Stimulated activated CD8-positive, alpha-beta memory T cell treated with anti-CD3 and anti-CD28 coated beads, Interleukin-7, amount 100 ng/mL, for 1 hour (primary cell): ENCODE measurements around the gene SPIN4.
"Not testable (repeated sequence)": the region's sequence is repeated elsewhere in the genome, so short reads cannot be mapped to it uniquely, and the experiment has no call there.

ENCODE experiments used
- DNase-seq, 2 donors: peaks; one replicate each; pipeline ENCODE4 v3.0.0-alpha.2; 2020; ENCODE audit warnings: low read depth in 2 of 2

Gene SPIN4

DNA sequence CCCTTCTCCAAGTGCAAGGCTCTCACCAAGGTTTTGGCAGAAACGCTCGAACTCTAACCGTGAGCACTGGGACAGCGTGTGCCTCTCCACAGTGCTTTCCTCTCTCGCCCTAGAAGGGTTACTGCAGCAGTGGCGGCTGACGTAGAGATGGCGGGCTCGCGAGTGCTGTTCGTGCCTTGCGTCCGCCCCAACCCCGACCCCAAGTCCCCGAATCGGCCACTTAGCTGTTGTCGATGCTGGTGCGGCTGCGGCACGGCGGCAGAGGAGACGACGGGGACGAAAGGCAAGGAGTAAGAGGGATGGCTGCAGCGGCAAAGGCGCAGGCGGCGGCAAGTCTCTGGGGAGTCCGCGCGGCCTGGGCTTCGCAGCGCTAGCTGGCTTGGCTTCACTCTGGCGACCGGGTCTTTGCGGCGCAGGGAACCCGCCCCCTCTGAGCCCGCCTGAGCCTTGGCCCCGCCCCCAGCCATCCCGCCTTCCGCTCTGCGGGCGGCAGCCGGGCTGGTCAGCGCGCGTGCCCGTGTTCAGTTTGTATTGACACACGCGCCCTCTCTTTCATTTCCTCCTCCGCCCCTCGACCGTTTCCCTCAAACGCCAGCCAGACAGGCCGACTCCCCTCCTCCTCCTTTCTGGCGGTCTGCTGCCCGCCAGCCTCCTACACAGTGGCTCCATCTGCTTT lies at the start of gene SPIN4:
Gene SPIN4, minus strand, starts transcription at position 392 of the 676 bp plus-strand sequence. CDS start 513 bp downstream, outside the sequence.
- DNase-seq = peak; percentile 37 to 38

DNA sequence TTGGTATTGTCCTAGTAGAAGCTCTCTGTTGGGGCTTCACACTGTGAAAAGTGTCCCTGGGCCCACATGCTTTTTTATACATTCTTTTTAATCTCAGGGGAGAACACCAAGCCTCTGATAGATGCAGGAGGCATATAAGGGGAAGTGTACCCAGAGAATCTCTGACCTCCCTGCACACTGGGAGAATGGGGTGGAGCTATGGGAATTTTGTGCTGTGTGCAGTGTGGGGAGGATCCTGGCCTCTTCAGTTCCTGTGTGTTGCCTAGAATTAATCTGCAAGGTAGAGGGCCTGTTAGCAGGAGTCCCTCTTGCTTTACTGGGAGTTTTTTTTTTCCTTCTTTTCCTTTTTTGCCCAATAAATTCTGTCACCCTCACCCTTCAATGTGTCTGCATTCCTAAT lies 49.2 kb upstream of the SPIN4 start:
- DNase-seq = no peak

DNA sequence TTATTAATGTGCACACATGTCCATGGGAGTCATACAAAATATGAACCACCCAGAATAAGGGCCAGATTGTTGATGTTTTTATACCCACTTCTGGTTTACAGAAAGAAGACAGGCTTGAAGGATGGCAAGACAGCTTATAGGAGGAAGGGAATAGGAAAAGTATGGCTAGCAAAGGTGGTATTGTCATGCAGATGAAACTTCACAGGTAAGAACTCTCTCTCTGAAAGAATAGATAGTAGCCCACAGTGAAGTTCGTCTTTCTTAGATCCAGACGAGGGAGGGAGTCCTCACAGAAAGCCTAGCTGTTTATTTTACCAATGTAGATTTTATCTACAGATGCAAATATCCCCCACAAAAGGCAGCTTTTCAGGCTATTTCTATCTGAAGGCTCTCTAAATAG lies 43.7 kb upstream of the SPIN4 start:
- no peak for DNase-seq

DNA sequence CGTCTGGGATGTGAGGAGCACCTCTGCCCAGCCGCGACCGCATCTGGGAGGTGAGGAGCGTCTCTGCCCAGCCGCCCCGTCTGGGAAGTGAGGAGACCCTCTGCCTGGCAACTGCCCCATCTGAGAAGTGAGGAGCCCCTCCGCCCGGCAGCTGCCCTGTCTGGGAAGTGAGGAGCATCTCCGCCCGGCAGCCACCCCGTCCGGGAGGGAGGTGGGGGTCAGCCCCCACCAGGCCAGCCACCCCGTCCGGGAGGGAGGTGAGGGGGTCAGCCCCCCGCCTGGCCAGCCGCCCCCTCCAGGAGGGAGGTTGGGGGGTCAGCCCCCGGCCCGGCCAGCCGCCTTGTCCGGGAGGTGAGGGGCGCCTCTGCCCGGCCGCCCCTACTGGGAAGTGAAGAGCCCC lies 42.0 kb upstream of the SPIN4 start:
- DNase-seq = not testable (repeated sequence)

DNA sequence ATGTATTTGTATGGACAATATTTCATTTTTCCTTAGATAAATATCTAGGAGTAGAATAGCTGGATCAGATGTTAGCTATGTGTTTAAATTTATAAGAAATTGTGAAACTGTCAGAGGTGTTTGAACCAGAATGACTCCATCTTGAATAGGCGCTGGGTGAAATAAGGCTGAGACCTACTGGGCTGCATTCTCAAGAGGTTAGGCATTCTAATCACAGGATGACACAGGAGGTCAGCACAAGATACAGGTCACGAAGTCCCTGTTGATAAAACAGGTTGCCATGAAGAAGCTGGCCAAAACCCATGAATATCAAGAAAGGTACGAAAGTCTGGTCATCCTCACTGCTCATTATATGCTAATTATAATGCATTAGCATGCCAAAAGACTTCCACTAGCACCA lies 36.3 kb upstream of the SPIN4 start:
- DNase-seq = no peak

DNA sequence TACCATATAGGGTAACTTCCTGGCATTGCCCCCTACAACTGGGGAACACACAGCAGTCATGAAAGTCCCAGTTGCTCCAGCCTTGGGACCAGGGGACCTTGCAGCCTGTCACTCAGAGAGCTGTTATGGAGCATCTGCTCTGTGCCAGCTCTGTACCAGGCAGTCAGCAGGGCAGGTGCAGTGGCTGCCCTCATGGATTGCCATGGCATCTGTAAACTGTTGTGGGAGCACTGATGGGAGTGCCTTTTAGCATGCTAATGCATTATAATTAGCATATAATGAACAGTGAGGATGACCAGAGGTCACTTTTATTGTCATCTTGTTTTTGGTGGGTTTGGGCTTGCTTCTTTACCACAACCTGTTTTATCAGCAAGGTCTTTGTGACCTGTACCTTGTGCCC lies 33.1 kb upstream of the SPIN4 start:
- DNase-seq = not testable (repeated sequence)

DNA sequence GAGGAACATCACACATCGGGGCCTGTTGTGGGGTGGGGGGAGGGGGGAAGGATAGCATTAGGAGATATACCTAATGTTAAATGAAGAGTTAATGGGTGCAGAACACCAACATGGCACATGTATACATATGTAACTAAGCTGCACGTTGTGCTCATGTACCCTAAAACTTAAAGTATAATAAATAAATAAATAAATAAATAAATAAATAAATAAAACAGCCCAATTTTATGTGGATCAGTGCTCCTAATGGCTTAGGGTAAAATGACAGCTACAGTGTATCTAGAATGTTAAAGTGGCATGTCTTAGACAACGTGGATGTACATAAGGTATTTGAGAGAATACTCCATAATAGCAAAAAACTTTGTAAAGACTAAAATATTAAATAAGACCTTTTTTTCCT lies 21.9 kb upstream of the SPIN4 start:
- not testable (repeated sequence) for DNase-seq

DNA sequence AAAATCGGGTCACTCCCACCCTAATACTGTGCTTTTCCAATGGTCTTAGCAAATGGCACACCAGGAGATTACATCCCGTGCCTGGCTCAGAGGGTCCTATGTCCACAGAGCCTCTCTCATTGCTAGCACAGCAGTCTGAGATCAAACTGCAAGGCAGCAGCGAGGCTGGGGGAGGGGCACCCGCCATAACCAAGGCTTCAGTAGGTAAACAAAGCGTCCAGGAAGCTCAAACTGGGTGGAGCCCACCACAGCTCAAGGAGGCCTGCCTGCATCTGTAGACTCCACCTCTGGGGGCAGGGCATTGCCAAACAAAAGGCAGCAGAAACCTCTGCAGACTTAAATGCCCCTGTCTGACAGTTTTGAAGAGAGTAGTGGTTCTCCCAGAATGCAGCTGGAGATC lies 16.6 kb upstream of the SPIN4 start:
- not testable (repeated sequence) for DNase-seq

DNA sequence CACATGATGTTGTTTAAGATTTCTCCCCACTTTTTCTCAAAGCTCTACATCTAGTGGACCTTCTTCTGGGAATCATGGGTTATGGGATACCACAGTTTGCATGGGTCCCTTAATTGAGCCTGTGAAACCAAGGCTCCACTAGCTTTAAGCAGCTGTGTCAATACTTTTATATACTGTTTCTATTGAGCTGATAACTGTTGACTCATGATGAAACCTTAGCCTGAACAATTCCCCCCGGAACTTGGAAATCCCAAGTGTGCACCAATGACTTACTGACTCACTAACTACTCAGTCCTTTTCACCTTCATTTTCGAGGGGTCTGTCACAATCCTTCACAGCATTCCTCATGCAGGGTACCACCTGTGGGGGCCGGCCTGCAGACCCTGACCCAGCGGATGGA lies 12.7 kb upstream of the SPIN4 start:
- no peak for DNase-seq

DNA sequence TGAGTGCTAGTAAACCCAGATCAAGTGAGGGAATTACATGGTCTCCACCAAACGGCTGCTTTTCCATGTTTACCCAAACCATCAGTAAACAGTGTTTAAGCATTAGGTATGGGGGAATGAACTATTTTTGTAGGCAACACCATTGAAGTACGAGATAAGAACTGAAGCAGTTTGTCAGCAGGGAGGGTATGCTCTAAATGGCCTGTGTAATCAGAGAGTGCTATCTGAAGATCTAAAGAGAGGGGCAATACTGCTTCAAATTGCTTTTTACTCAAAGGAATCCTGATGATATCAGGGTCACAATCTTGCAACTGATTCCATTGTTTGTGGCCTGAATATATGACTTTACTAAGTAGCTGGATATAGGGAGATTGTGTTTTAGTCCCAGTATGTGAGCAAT lies 10.4 kb upstream of the SPIN4 start:
- DNase-seq = no peak

DNA sequence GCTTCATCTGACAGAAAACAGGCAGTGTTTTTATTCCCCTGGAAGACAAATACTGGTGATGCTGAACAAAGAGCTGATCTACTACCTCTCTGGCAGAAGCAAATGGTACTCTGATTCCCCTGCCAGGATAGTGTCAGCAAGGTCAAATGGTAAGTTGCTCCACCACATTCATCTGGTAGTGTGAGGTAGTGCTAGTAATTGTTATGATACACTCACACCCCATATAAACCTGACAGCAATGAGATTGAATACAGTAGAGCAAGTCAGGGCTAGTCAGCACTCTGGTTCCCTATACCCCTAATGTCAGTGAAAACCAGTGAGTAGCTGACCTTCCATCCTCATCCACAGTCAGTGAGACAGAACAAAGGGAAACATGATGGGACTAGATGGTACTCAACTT lies 3.4 kb upstream of the SPIN4 start:
- DNase-seq = no peak

DNA sequence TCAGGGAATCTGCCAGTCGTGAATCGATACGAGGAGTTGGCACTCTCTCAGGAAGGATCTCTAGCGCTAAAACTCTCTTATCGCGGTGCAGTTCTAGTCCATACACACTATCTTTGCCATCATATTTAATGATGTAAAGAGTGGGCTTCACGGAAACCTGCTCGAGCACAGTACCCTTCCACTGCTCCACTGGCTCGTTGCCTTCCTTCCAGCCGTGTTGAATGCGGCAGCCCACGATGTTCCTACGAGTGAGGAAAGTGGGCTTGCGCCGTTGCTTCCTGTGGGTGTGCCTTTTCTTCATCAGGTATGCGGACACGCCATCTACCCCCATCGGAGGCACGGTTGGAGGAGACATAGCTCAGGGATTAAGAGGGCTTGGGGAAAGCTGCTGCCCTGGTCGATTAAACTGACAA lies 661 bp downstream of the SPIN4 start:
- no peak for DNase-seq

DNA sequence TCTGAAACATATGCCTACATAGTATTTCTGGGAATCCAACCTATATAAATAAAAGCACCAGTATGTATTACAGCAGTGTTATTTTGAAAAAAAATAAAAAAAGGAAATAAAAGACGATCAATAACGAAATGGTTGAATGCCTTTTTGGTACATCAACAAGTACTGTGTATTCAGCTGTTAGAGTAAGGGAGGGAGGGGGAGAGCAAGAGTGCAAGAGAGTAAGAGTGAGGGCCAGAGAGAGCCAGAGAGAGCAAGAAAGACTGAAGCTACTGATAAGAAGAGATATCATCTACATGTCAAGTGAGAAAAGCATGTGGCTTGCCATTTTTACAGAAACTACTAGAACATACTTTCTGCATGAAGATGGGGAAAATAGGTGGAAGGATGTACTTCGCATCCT lies 1.8 kb downstream of the SPIN4 start:
- no peak for DNase-seq

DNA sequence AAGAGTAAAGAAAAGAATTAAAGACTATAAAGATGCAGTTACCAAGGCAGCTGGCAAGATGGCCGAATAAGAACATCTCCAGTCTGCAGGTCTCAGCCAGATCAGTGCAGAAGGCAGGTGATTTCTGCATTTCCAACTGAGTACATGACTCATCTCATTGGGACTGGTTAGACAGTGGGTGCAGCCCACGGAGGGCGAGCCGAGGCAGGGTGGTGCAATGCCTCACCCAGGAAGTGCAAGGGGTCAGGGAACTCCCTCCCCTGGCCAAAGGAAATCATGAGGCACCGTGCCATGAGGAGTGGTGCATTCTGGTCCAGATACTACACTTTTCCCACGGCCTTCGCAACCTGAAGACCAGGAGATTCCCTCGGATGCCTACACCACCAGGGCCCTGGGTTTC lies 20.5 kb downstream of the SPIN4 start:
- no peak for DNase-seq

DNA sequence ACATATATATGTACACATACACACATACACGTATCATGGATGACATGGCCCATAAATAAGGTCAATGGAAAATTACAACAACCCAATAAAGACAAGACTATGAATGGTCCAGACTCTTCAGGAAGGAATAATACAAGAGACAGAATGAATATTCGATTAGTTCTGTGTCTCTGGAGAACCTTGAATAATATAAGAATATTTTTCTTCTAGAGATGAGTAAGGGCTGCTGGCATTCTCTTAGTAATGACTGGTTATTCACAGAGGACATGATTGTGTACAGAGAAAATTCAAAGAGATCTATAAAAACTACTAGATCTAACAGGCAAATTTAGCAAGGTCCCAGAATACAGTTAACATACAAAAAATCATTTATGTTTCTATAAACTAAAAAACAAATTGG lies 23.3 kb downstream of the SPIN4 start:
- DNase-seq = no peak

DNA sequence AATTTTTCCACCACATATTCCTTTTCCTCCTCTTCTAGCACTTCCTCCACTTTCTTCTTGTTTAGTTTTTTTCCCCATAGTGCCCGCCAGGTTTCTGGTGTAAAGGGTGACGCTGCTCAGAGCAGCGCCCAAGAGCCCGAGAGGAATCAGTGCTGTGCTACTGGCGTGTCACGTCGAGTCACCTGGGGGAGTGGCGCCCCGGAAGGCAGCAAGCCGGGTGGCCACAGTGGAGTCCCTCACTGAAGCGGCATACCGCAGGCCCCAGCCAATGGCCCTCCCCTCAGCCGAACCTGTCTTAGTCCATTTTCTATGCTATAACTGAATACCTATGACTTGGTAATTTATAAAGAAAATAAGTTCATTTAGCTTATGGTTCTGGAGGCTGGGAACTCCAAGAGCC lies 51.5 kb downstream of the SPIN4 start:
- DNase-seq = no peak
